HepG2 (cell line): Measurements from ENCODE around the gene OR6C76. TPM values are rescaled to one million over a fixed set of nuclear protein-coding genes. Genes with fewer than 3 reads are reported as not detected.

Experiments used
- ATAC-seq: fragments of 200-7000 bp; cut with Tn5 transposase; 3 replicates; pipeline ENCODE4 v1.9.1; 2020; ENCODE audit warnings: mild to moderate bottlenecking, moderate library complexity
- BruUV-seq: library from RNA; stranded (reverse); fragments of 400-500 nt; replicated peaks from 2 replicates; lab custom pipeline; 2021; lab: Mats Ljungman, UMichigan
- CTCF ChIA-PET: fragments of 300-600 bp; formaldehyde crosslinking; extraction: SDS; loops from one replicate; lab custom pipeline; 2021; ENCODE audit warnings: low total read pairs, inconsistent platforms, low intra/inter-chr PET ratio; lab: Yijun Ruan, JAX
- POLR2A ChIA-PET: fragments of 350-600 bp; sonication (Branson Sonifier 250); formaldehyde crosslinking; loops from one replicate; lab custom pipeline; 2020; ENCODE audit warnings: antibody characterized with exemption, inconsistent platforms; lab: Yijun Ruan, JAX
- DNase-seq: peaks from one replicate; pipeline ENCODE4 v3.0.0-alpha.2; 2015; ENCODE audit warnings: low spot score
- FAIRE-seq: peaks from 3 replicates; lab custom pipeline; 2011; peaks lifted over from hg19 to GRCh38; lab: Jason Lieb, UNC
- H2AFZ ChIP-seq: one replicate; pipeline ENCODE4 v1.6.1; 2011; ENCODE audit warnings: low read length, inconsistent platforms
- H3K27ac ChIP-seq: fragments of 300-600 bp; 3 replicates; pipeline ENCODE4 v1.8.0; 2011; ENCODE audit warnings: mixed run types, mild to moderate bottlenecking, mixed read lengths, low read length, inconsistent platforms; ENCODE audit not compliant: insufficient read depth; ENCODE audit errors: extremely low read length
- H3K27me3 ChIP-seq, 2 experiments: fragments of 200-600 bp in 1 of 2; 2 replicates in 1 of 2; 3 replicates in 1 of 2; pipeline versions ENCODE4 v1.6.0 to v1.8.0; 2011; ENCODE audit warnings: low read length in 2 of 2, mild to moderate bottlenecking in 2 of 2, moderate library complexity in 2 of 2, inconsistent platforms in 1 of 2; ENCODE audit not compliant: insufficient read depth in 2 of 2, control insufficient read depth in 1 of 2
- H3K36me3 ChIP-seq, 2 experiments: fragments of 200-600 bp in 1 of 2; replicated peaks in 1 of 2; 2 replicates in 1 of 2; 3 replicates in 1 of 2; pipeline versions ENCODE4 v1.5.1 to v1.8.0; 2011; ENCODE audit warnings: low read length in 2 of 2, inconsistent platforms in 1 of 2; ENCODE audit not compliant: insufficient read depth in 2 of 2, control insufficient read depth in 1 of 2
- H3K4me1 ChIP-seq: 2 replicates; pipeline ENCODE4 v1.5.1; 2012; ENCODE audit warnings: low read length, inconsistent platforms; ENCODE audit not compliant: insufficient read depth
- H3K4me2 ChIP-seq: 2 replicates; pipeline ENCODE4 v1.6.0; 2011; ENCODE audit warnings: low read depth, low read length, inconsistent platforms
- H3K4me3 ChIP-seq, 3 experiments: fragments of 200-600 bp in 1 of 3; sonication (generic), shearing (Covaris generic) in 1 of 3; replicated peaks in 1 of 3; 2 replicates each; pipeline ENCODE4 v1.5.1; 2011 to 2016; ENCODE audit warnings: low read length in 3 of 3, inconsistent platforms in 2 of 3, low read depth in 2 of 3, mild to moderate bottlenecking in 2 of 3, control low read depth in 1 of 3, mixed read lengths in 1 of 3; ENCODE audit not compliant: insufficient read depth in 1 of 3
- H3K79me2 ChIP-seq: one replicate; pipeline ENCODE4 v1.6.1; 2011; ENCODE audit warnings: low read length, inconsistent platforms; ENCODE audit not compliant: insufficient read depth
- H3K9ac ChIP-seq: 2 replicates; pipeline ENCODE4 v1.6.0; 2011; ENCODE audit warnings: mild to moderate bottlenecking, low read depth, low read length, inconsistent platforms; ENCODE audit not compliant: insufficient read depth
- H3K9me3 ChIP-seq: 2 replicates; pipeline ENCODE4 v1.5.1; 2012; ENCODE audit warnings: mild to moderate bottlenecking, low read length
- H4K20me1 ChIP-seq: 2 replicates; pipeline ENCODE4 v1.6.0; 2011; ENCODE audit warnings: inconsistent platforms, mild to moderate bottlenecking, low read length, moderate library complexity; ENCODE audit not compliant: insufficient read depth
- DDIT3 ChIP-seq: sonication (generic); formaldehyde crosslinking; IDR thresholded peaks from 2 replicates; pipeline ENCODE4 v1.4.0; 2020; ENCODE audit warnings: mild to moderate bottlenecking, missing genetic modification reagents
- HMG20A ChIP-seq: IDR thresholded peaks from 2 replicates; pipeline ENCODE4 v1.6.1; 2016; ENCODE audit warnings: borderline replicate concordance
- HNF4A ChIP-seq: sonication (generic); formaldehyde crosslinking; IDR thresholded peaks from 2 replicates; pipeline ENCODE4 v1.4.0; 2020; ENCODE audit warnings: missing genetic modification reagents
- RBFOX2 ChIP-seq: fragments of 200-400 bp; formaldehyde crosslinking; IDR thresholded peaks from 2 replicates; pipeline ENCODE4 v1.6.1; 2017; ENCODE audit warnings: low read depth, mild to moderate bottlenecking, low read length
- RXRA ChIP-seq: sonication (generic); formaldehyde crosslinking; IDR thresholded peaks from 2 replicates; pipeline ENCODE4 v1.5.1; 2020; ENCODE audit warnings: missing genetic modification reagents
- ZNF879 ChIP-seq: sonication (generic); formaldehyde crosslinking; IDR thresholded peaks from 2 replicates; pipeline ENCODE4 v1.8.1; 2023; ENCODE audit warnings: missing genetic modification reagents
- WGBS: methylation state at CpG from one replicate; pipeline ENCODE4 v1.1.6; 2017; ENCODE audit warnings: low lambda C conversion rate; 5-methylcytosine and 5-hydroxymethylcytosine counted together
- in situ Hi-C: cut with HindIII; loops from 2 replicates; pipeline ENCODE4 v1.10.0; 2017; ENCODE audit warnings: low pct_unique_long_range_greater_than_20kb; ENCODE audit not compliant: extremely low pct_ligation_motif_present
- intact Hi-C: fragments of 100-400 bp; cut with micrococcal nuclease; formaldehyde crosslinking; loops from one replicate; pipeline ENCODE4 v1.10.0; 2022; ENCODE audit not compliant: unreplicated experiment
- polyA plus RNA-seq, 8 experiments: library from polyadenylated mRNA; depleted of rRNA in 3 of 8; stranded (reverse) in 7 of 8; unstranded in 1 of 8; fragments of >200 nt; fragmentation: Illumina TruSeq in 4 of 8; extraction: Trizol in 4 of 8; gene quantifications; 2 replicates each; pipeline versions ENCODE4 v1.2.1 to v1.2.3, GENCODE V29; 2011 to 2016; ENCODE audit warnings: low read depth in 4 of 8, missing spikeins in 1 of 8, mixed read lengths in 1 of 8; ENCODE audit not compliant: insufficient read depth in 1 of 8
- total RNA-seq, 5 experiments: library from RNA; depleted of rRNA; stranded (reverse); fragments of >200 nt; fragmentation: Illumina TruSeq; extraction: Trizol; gene quantifications; 2 replicates each; pipeline ENCODE4 v1.2.3, GENCODE V29; 2016; ENCODE audit warnings: low read depth in 1 of 5

OR6C76 gene
- total and polyA plus RNA-seq, 2 of the 13 experiments (the other 11 are each of a cell fraction or from before 2014, with no cell fraction given) = not detected

GRCh38 chr12:55472264-55472663 lies 46.2 kb downstream of the OR6C76 start:
- no peak for ATAC-seq
- FAIRE-seq = no peak
- WGBS = 0% methylated on average over 1 of the region's 1 CpG

More at GRCh38 chr12:55472264-55472663, 46.2 kb downstream of the OR6C76 start:
- TF ChIP-seq HNF4A (CRISPR knock-in tag) (no peak), HMG20A (CRISPR knock-in tag) (no peak), RBFOX2 (no peak), DDIT3 (no peak), ZNF879 (CRISPR knock-in tag) (no peak), RXRA (no peak)
- ChIA-PET POLR2A (no interaction called here), CTCF (no interaction called here)
- no peaks in the 10 kb centered on the region; a peak in 1 of 5 replicates for H3K27me3 ChIP-seq
- no peak for DNase-seq
- no peaks in the 10 kb centered on the region for H4K20me1 ChIP-seq
- no peaks in the 10 kb centered on the region for H3K79me2 ChIP-seq
- BruUV-seq = no TSS peak
- H2AFZ ChIP-seq = no peak overlapping the region
- H3K9me3 ChIP-seq = no peaks in the 10 kb centered on the region
- H3K36me3 ChIP-seq = no peaks in the 10 kb centered on the region
- intact Hi-C loops = no loop called here
- no peaks in the 10 kb centered on the region for H3K4me1 ChIP-seq
- no peak overlapping the region for H3K9ac ChIP-seq
- no peak overlapping the region for H3K4me2 ChIP-seq
- no peak overlapping the region for H3K27ac ChIP-seq
- no peak overlapping the region for H3K4me3 ChIP-seq
- in situ Hi-C loops = no loop called here

Other genes starting within 250 kb of the OR6C76 start
- not detected in 2 replicates for gene OR10A7, start 205.2 kb upstream of the OR6C76 start, total RNA-seq (2016; rRNA removed; fragmentation: Illumina TruSeq; extraction: Trizol)
- gene OR10A7, start 205.2 kb upstream of the OR6C76 start, polyA plus RNA-seq (2011; rRNA removed) = not detected in 2 replicates
- gene OR6C74, start 181.6 kb upstream of the OR6C76 start, total RNA-seq (2016; rRNA removed; fragmentation: Illumina TruSeq; extraction: Trizol) = not detected in 2 replicates
- not detected in 2 replicates for gene OR6C74, start 181.6 kb upstream of the OR6C76 start, polyA plus RNA-seq (2011; rRNA removed)
- gene OR6C6, start 129.7 kb upstream of the OR6C76 start, total RNA-seq (2016; rRNA removed; fragmentation: Illumina TruSeq; extraction: Trizol) = not detected in 2 replicates
- gene OR6C6, start 129.7 kb upstream of the OR6C76 start, polyA plus RNA-seq (2011; rRNA removed) = not detected in 2 replicates
- not detected in 2 replicates for gene OR6C1, start 111.9 kb upstream of the OR6C76 start, total RNA-seq (2016; rRNA removed; fragmentation: Illumina TruSeq; extraction: Trizol)
- gene OR6C1, start 111.9 kb upstream of the OR6C76 start, polyA plus RNA-seq (2011; rRNA removed) = not detected in 2 replicates
- not detected in 2 replicates for gene OR6C3, start 95.5 kb upstream of the OR6C76 start, total RNA-seq (2016; rRNA removed; fragmentation: Illumina TruSeq; extraction: Trizol)
- not detected in 2 replicates for gene OR6C3, start 95.5 kb upstream of the OR6C76 start, polyA plus RNA-seq (2011; rRNA removed)
- not detected in 2 replicates for gene OR6C75, start 63.3 kb upstream of the OR6C76 start, total RNA-seq (2016; rRNA removed; fragmentation: Illumina TruSeq; extraction: Trizol)
- gene OR6C75, start 63.3 kb upstream of the OR6C76 start, polyA plus RNA-seq (2011; rRNA removed) = not detected in 2 replicates
- not detected in 2 replicates for gene OR6C65, start 25.7 kb upstream of the OR6C76 start, total RNA-seq (2016; rRNA removed; fragmentation: Illumina TruSeq; extraction: Trizol)
- gene OR6C65, start 25.7 kb upstream of the OR6C76 start, polyA plus RNA-seq (2011; rRNA removed) = not detected in 2 replicates
- gene OR6C2, start 17.8 kb downstream of the OR6C76 start, total RNA-seq (2016; rRNA removed; fragmentation: Illumina TruSeq; extraction: Trizol) = not detected in 2 replicates
- gene OR6C2, start 17.8 kb downstream of the OR6C76 start, polyA plus RNA-seq (2011; rRNA removed) = not detected in 2 replicates
- gene OR6C70, start 43.9 kb downstream of the OR6C76 start, total RNA-seq (2016; rRNA removed; fragmentation: Illumina TruSeq; extraction: Trizol) = not detected in 2 replicates
- gene OR6C70, start 43.9 kb downstream of the OR6C76 start, polyA plus RNA-seq (2011; rRNA removed) = not detected in 2 replicates
- not detected in 2 replicates for gene OR6C68, start 66.1 kb downstream of the OR6C76 start, total RNA-seq (2016; rRNA removed; fragmentation: Illumina TruSeq; extraction: Trizol)
- gene OR6C68, start 66.1 kb downstream of the OR6C76 start, polyA plus RNA-seq (2011; rRNA removed) = not detected in 2 replicates
- gene OR6C4, start 123.3 kb downstream of the OR6C76 start, total RNA-seq (2016; rRNA removed; fragmentation: Illumina TruSeq; extraction: Trizol) = not detected in 2 replicates
- not detected in 2 replicates for gene OR6C4, start 123.3 kb downstream of the OR6C76 start, polyA plus RNA-seq (2011; rRNA removed)
- gene OR2AP1, start 146.2 kb downstream of the OR6C76 start, total RNA-seq (2016; rRNA removed; fragmentation: Illumina TruSeq; extraction: Trizol) = not detected in 2 replicates
- not detected in 2 replicates for gene OR2AP1, start 146.2 kb downstream of the OR6C76 start, polyA plus RNA-seq (2011; rRNA removed)
- gene OR10P1, start 210.6 kb downstream of the OR6C76 start, total RNA-seq (2016; rRNA removed; fragmentation: Illumina TruSeq; extraction: Trizol) = not detected in 2 replicates
- gene OR10P1, start 210.6 kb downstream of the OR6C76 start, polyA plus RNA-seq (2011; rRNA removed) = not detected in 2 replicates